PFSK-1 (cell line): ENCODE results near the gene C9orf72.

Experiments
- POLR2AphosphoS5 ChIP-seq: IDR thresholded peaks from 2 replicates; pipeline ENCODE4 v1.6.1; 2012; ENCODE audit warnings: low read depth, mild to moderate bottlenecking, control low read depth, low read length, moderate library complexity
- TF ChIP-seq, protein P1 (sequence below), 2 experiments: IDR thresholded peaks; 2 replicates each; pipeline versions ENCODE4 v1.6.1 to v1.8.0; 2011 to 2012; ENCODE audit warnings: low read depth in 2 of 2, low read length in 2 of 2, control low read depth in 1 of 2, inconsistent platforms in 1 of 2, mild to moderate bottlenecking in 1 of 2, moderate library complexity in 1 of 2; ENCODE audit not compliant: insufficient read depth in 1 of 2

DNA sequence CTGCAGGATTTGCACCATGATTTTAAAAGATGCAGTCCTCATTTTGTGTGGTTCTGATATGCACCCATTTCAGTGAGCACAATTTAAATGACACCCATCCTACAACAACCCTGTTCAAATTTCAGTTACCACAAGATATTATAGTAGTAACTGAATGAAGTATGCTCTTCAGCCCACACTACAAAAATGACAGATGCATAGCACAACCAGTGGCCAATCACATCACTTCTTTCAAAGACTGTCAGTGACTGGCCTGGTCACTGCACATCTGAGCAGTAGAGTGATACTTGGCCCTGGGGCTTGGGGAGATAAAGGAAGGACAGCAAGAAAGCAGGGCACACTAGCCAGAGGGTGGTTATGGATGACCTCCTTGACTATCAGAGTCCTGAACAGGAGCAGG, 69.0 kb downstream of the C9orf72 start:
- TF ChIP-seq, protein P1, sequence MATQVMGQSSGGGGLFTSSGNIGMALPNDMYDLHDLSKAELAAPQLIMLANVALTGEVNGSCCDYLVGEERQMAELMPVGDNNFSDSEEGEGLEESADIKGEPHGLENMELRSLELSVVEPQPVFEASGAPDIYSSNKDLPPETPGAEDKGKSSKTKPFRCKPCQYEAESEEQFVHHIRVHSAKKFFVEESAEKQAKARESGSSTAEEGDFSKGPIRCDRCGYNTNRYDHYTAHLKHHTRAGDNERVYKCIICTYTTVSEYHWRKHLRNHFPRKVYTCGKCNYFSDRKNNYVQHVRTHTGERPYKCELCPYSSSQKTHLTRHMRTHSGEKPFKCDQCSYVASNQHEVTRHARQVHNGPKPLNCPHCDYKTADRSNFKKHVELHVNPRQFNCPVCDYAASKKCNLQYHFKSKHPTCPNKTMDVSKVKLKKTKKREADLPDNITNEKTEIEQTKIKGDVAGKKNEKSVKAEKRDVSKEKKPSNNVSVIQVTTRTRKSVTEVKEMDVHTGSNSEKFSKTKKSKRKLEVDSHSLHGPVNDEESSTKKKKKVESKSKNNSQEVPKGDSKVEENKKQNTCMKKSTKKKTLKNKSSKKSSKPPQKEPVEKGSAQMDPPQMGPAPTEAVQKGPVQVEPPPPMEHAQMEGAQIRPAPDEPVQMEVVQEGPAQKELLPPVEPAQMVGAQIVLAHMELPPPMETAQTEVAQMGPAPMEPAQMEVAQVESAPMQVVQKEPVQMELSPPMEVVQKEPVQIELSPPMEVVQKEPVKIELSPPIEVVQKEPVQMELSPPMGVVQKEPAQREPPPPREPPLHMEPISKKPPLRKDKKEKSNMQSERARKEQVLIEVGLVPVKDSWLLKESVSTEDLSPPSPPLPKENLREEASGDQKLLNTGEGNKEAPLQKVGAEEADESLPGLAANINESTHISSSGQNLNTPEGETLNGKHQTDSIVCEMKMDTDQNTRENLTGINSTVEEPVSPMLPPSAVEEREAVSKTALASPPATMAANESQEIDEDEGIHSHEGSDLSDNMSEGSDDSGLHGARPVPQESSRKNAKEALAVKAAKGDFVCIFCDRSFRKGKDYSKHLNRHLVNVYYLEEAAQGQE (IDR thresholded peaks at IDR 0.05; ENCODE audit: insufficient read depth in 1 of 2, low read depth in 2 of 2, low read length in 2 of 2), result no peak
- TF ChIP-seq POLR2AphosphoS5, result no peak
